G401.6 (cell line): Measurements from ENCODE around the gene AFF3.

Experiments
- FAIRE-seq: peaks from 2 replicates; lab custom pipeline; 2012; peaks lifted over from hg19 to GRCh38; lab: Jason Lieb, UNC

AFF3 gene

GRCh38 chr2:99852956-99853355, 289.4 kb downstream of the AFF3 start:
- FAIRE-seq: peak; percentile 45

- FAIRE-seq: no peak
Measured at GRCh38 chr2:99852376-99852934, 289.9 kb downstream of the AFF3 start.

GRCh38 chr2:99851811-99852210, 290.6 kb downstream of the AFF3 start:
- no peak for FAIRE-seq

GRCh38 chr2:99851089-99851488, 291.3 kb downstream of the AFF3 start:
- no peak for FAIRE-seq

- FAIRE-seq: peak; percentile 52
Measured at GRCh38 chr2:99850084-99850710, 292.2 kb downstream of the AFF3 start.

- no peak for FAIRE-seq
Measured at GRCh38 chr2:99846462-99847107, 295.8 kb downstream of the AFF3 start.

- no peak for FAIRE-seq
Measured at GRCh38 chr2:99845296-99845695, 297.1 kb downstream of the AFF3 start.

GRCh38 chr2:99842451-99842850, 299.9 kb downstream of the AFF3 start:
- FAIRE-seq: no peak

- FAIRE-seq: no peak
Measured at GRCh38 chr2:99841749-99842148, 300.6 kb downstream of the AFF3 start.

- no peak for FAIRE-seq
Measured at GRCh38 chr2:99840831-99841230, 301.6 kb downstream of the AFF3 start.

- FAIRE-seq: no peak
Measured at GRCh38 chr2:99836690-99837605, 305.4 kb downstream of the AFF3 start.

GRCh38 chr2:99834426-99834825, 308.0 kb downstream of the AFF3 start:
- no peak for FAIRE-seq

GRCh38 chr2:99833586-99834201, 308.7 kb downstream of the AFF3 start:
- FAIRE-seq: no peak

GRCh38 chr2:99832926-99833325, 309.5 kb downstream of the AFF3 start:
- no peak for FAIRE-seq

- no peak for FAIRE-seq
Measured at GRCh38 chr2:99831772-99832171, 310.6 kb downstream of the AFF3 start.

GRCh38 chr2:99827296-99827999, 314.9 kb downstream of the AFF3 start:
- FAIRE-seq: no peak

- no peak for FAIRE-seq
Measured at GRCh38 chr2:99825630-99826029, 316.8 kb downstream of the AFF3 start.

- no peak for FAIRE-seq
Measured at GRCh38 chr2:99824758-99825157, 317.6 kb downstream of the AFF3 start.

GRCh38 chr2:99822474-99823207, 319.7 kb downstream of the AFF3 start:
- peak; percentile 91 for FAIRE-seq

GRCh38 chr2:99821984-99822383, 320.4 kb downstream of the AFF3 start:
- no peak for FAIRE-seq

GRCh38 chr2:99821572-99821971, 320.8 kb downstream of the AFF3 start:
- FAIRE-seq: peak; percentile 99
